Ecto neural progenitor cell (in vitro differentiated cells): ENCODE results near the gene ALPG.
"Not testable (repeated sequence)": the region's sequence is repeated elsewhere in the genome, so short reads cannot be mapped to it uniquely, and the experiment has no call there.

ENCODE experiments used
- DNase-seq: peaks from one replicate; pipeline ENCODE4 v3.0.0-alpha.2; 2018; ENCODE audit warnings: low spot score

Gene ALPG

GRCh38 chr2:232377319-232377718, 29.3 kb upstream of the ALPG start:
- DNase-seq = no peak

- no peak for DNase-seq
Measured at GRCh38 chr2:232377841-232378734, 28.6 kb upstream of the ALPG start.

- not testable (repeated sequence) for DNase-seq
Measured at GRCh38 chr2:232378735-232379151, 27.9 kb upstream of the ALPG start, which contains the start of gene ALPP. Gene ALPP (plus strand): TSS chr2:232378751. CDS start chr2:232378803, 52 bp downstream.

- DNase-seq = not testable (repeated sequence)
Measured at GRCh38 chr2:232379610-232380590, 26.7 kb upstream of the ALPG start.

- DNase-seq = not testable (repeated sequence)
Measured at GRCh38 chr2:232381204-232382031, 25.2 kb upstream of the ALPG start.

- no peak for DNase-seq
Measured at GRCh38 chr2:232382331-232383225, 24.1 kb upstream of the ALPG start.

- no peak for DNase-seq
Measured at GRCh38 chr2:232384466-232384865, 22.2 kb upstream of the ALPG start.

GRCh38 chr2:232385058-232385457, 21.6 kb upstream of the ALPG start:
- DNase-seq = not testable (repeated sequence)

- DNase-seq = peak; percentile 48
Measured at GRCh38 chr2:232385660-232386489, 20.8 kb upstream of the ALPG start.

- DNase-seq = peak; percentile 52
Measured at GRCh38 chr2:232386490-232386739, 20.2 kb upstream of the ALPG start.

GRCh38 chr2:232386740-232387450, 19.7 kb upstream of the ALPG start:
- no peak for DNase-seq

- DNase-seq = no peak
Measured at GRCh38 chr2:232387451-232388171, 19.0 kb upstream of the ALPG start.

- no peak for DNase-seq
Measured at GRCh38 chr2:232388324-232388891, 18.2 kb upstream of the ALPG start.

- no peak for DNase-seq
Measured at GRCh38 chr2:232389327-232389726, 17.3 kb upstream of the ALPG start.

GRCh38 chr2:232390661-232391060, 16.0 kb upstream of the ALPG start:
- DNase-seq = no peak

GRCh38 chr2:232393556-232393955, 13.1 kb upstream of the ALPG start:
- DNase-seq = no peak

GRCh38 chr2:232394431-232394830, 12.2 kb upstream of the ALPG start:
- DNase-seq = not testable (repeated sequence)

- no peak for DNase-seq
Measured at GRCh38 chr2:232395586-232395985, 11.1 kb upstream of the ALPG start.
